ENCODE results near the gene TMEM190.
"Not testable (repeated sequence)": the region's sequence is repeated elsewhere in the genome, so short reads cannot be mapped to it uniquely, and the experiment has no call there.

The TMEM190 gene

DNA sequence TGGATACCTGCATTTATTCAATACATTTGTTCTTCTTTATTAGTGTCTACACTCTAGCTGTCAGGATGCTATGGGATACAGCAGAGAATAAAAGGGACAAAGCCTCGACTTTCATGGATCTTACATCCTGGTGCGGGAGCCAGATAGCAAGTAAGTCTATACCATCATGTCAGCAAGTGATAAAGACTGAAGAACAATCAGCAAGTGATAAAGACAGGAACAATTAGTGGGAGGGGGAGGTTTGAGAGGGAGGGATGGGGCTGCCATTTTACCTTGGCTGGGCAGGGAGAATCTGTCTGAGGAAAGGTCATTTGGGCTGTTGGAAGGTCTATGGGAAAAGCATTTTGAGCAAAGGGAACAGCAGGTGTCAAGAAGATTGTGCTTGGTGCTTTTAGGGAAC lies 33.5 kb downstream of the TMEM190 start:
- no peak for DNase-seq (ENCODE audit: low read depth)
- in situ Hi-C loops (cut with HindIII; ENCODE audit: low sequenced_read_pairs): loop anchor here (10.0 kb wide), 1 partner anchor 235 kb away; no protein-coding TSS in a partner anchor
- TF ChIP-seq, protein P1, sequence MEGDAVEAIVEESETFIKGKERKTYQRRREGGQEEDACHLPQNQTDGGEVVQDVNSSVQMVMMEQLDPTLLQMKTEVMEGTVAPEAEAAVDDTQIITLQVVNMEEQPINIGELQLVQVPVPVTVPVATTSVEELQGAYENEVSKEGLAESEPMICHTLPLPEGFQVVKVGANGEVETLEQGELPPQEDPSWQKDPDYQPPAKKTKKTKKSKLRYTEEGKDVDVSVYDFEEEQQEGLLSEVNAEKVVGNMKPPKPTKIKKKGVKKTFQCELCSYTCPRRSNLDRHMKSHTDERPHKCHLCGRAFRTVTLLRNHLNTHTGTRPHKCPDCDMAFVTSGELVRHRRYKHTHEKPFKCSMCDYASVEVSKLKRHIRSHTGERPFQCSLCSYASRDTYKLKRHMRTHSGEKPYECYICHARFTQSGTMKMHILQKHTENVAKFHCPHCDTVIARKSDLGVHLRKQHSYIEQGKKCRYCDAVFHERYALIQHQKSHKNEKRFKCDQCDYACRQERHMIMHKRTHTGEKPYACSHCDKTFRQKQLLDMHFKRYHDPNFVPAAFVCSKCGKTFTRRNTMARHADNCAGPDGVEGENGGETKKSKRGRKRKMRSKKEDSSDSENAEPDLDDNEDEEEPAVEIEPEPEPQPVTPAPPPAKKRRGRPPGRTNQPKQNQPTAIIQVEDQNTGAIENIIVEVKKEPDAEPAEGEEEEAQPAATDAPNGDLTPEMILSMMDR (IDR thresholded peaks at IDR 0.05; ENCODE audit: low read depth, low read length, missing control alignments): no peak
- no peak overlapping the region for H3K4me3 ChIP-seq (ENCODE audit: low read depth, low read length)

DNA sequence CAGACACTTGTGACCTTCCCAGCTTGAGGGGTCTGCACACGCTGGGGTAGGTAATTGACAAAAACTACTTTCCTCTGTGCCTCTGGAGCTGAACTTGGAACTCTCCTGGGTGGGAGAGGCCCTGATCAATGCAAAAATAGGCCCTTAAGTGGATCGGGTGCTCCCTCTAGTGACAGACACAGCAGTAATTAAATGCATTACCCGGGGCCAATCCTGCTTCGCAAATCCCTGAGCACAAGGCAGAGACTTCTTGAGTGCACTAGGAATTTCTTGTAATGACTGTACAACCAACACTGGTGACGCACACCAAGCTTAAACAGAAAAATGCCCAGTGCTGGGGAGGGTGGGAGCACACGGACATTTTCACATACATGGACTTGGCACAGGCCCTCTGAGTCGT lies 41.6 kb downstream of the TMEM190 start:
- peak; percentile 76 for DNase-seq (ENCODE audit: low read depth)
- no peak overlapping the region for H3K4me3 ChIP-seq (ENCODE audit: low read depth, low read length)
- in situ Hi-C loops (cut with HindIII; ENCODE audit: low sequenced_read_pairs): loop anchor here (10.0 kb wide), 1 partner anchor 243 kb away; no protein-coding TSS in a partner anchor
- TF ChIP-seq, protein P1 (IDR thresholded peaks at IDR 0.05; ENCODE audit: low read depth, low read length, missing control alignments): peak; percentile 78

DNA sequence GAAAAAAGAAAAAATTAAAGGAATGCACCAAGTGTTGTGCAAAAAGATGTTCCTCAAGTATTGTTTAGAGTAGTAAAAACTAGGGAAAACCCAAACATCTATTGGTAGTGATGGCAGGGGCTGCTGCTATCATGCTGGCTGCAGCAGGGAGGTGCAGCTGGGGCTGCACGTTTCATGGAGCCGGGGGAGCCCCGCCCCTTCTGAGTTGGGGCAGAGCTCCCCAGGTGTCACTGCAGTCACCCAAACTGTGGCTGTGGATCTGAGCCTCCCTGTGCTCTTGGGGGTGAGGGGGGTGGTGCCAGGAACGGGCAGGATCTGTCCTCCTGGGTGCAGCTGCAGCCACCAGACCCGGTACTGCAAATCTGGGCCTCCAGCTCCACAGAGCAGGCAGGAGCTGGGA lies 42.5 kb downstream of the TMEM190 start:
- in situ Hi-C loops (cut with HindIII; ENCODE audit: low sequenced_read_pairs): loop anchor here (10.0 kb wide), 1 partner anchor 244 kb away; no protein-coding TSS in a partner anchor
- TF ChIP-seq, protein P1 (IDR thresholded peaks at IDR 0.05; ENCODE audit: low read depth, low read length, missing control alignments): no peak
- DNase-seq (ENCODE audit: low read depth): no peak
- H3K4me3 ChIP-seq (ENCODE audit: low read depth, low read length): no peak overlapping the region

DNA sequence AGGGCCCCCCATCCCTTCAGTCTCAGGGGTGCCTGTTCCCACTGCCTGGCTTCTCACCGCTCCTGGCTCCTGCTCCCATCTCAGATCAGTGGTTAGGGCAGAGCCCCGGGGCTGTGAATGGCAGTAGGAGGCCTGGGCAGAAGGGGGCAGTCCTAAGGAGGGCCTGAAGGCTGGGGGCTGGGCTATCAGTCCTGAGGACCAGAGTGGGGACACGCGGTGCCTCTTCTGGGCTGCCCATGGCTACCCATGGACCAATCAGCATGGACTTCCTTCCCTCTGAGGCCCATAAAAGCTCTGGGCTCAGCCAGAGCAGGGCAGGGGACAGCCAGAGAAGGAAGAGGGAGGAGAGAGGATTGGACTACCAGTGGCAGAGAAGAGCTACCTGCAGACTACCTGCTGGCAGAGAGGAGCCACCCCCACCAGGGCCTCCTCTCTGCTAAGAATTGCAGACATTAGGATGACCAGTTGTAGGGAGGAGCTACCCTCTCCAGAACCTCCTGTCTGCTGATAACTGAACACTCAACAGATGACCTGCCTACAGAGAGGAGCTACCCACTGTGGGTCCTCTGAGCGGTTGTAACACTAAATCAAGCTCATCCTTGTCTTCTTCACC lies 43.1 kb downstream of the TMEM190 start:
- no peak for DNase-seq (ENCODE audit: low read depth)
- no peak overlapping the region for H3K4me3 ChIP-seq (ENCODE audit: low read depth, low read length)
- TF ChIP-seq, protein P1 (IDR thresholded peaks at IDR 0.05; ENCODE audit: low read depth, low read length, missing control alignments): no peak
- in situ Hi-C loops (cut with HindIII; ENCODE audit: low sequenced_read_pairs): loop anchor here (10.0 kb wide), 1 partner anchor 245 kb away; no protein-coding TSS in a partner anchor

DNA sequence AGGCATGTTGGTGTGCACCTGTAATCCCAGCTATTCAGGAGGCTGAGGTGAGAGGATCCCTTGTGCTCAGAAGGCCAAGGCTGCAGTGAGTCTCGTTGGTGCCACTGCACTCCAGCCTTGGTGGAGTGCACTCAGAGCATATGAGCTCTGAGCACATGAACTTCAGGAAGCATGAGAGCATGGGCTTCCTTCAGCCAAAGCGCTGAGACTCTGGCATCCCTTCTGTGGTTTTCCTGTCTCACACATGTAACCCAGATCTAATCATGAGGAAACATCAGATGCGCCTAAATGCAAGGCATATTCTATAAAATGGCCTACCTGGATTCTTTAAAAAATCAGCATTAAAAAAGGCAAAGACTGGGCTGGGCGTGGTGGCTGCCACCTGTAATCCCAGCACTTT lies 44.7 kb downstream of the TMEM190 start:
- in situ Hi-C loops (cut with HindIII; ENCODE audit: low sequenced_read_pairs); DNase-seq (ENCODE audit: low read depth); H3K4me3 ChIP-seq (ENCODE audit: low read depth, low read length): not testable (repeated sequence)

DNA sequence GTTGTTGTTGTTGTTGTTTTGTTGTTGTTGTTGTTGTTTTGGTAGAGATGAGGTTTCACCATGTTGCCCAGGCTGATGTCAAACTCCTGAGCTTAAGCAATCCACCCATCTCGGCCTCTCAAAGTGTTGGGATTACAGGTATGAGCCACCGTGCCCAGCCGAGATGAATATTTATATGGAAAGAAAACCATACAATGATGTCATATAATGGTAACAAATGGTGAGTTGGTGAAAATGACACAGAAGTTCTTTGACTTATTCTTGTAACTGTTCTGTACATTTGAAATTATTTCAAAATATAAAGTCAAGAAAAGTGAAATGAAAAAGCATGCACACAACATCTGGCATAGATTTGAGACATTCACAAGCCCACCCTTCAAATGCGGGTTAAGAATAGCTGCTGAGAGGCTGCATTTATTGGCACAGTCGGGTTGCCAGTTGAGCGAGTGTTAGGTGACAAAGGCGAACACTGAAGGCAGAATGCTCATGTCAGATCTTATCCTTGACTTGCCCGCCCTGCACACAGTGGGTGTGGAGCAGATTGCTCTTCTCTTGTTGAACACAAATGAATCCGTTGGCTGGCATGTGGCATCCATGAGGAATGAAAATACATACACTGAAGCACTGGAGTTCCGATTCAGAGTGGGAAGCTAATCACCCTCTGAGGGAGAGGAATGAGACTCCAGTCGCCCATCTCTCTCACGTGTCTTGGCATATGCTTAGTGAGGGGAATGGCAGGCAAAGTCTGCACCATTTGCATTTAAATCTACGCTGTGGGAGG lies 46.8 kb downstream of the TMEM190 start:
- TF ChIP-seq, protein P1 (IDR thresholded peaks at IDR 0.05; ENCODE audit: low read depth, low read length, missing control alignments): no peak
- no peak overlapping the region for H3K4me3 ChIP-seq (ENCODE audit: low read depth, low read length)
- in situ Hi-C loops (cut with HindIII; ENCODE audit: low sequenced_read_pairs): no loop called here
- no peak for DNase-seq (ENCODE audit: low read depth)

DNA sequence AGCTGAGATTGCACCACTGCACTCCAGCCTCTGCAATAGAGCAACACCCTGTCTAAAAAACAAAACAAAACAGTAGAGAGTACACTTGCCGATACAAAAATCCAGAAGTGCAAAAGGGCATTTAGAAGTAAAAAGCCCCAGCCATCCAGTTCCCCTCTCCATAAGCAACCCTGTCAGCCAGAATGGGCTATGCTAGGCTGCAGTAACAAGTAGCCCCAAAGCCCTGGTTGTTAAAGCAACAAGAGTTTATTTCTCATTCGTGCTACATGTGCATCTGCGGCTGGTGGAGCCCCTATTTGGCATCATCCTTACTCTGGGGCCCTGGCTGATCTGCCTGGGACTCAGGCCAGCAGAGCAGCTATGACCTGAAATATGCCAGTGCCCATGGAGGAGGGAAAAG lies 47.9 kb downstream of the TMEM190 start:
- in situ Hi-C loops (cut with HindIII; ENCODE audit: low sequenced_read_pairs): no loop called here
- TF ChIP-seq, protein P1 (IDR thresholded peaks at IDR 0.05; ENCODE audit: low read depth, low read length, missing control alignments): no peak
- no peak overlapping the region for H3K4me3 ChIP-seq (ENCODE audit: low read depth, low read length)
- no peak for DNase-seq (ENCODE audit: low read depth)
